Measurements from ENCODE around the gene APRT. TPM values are rescaled to one million over a fixed set of nuclear protein-coding genes. Genes with fewer than 3 reads are reported as not detected.
A peak's percentile ranks its signal among the peaks of the same experiment; 100 is the strongest.

The APRT gene
- total RNA-seq, 1 donor from 2014 or later, result 116 TPM

DNA sequence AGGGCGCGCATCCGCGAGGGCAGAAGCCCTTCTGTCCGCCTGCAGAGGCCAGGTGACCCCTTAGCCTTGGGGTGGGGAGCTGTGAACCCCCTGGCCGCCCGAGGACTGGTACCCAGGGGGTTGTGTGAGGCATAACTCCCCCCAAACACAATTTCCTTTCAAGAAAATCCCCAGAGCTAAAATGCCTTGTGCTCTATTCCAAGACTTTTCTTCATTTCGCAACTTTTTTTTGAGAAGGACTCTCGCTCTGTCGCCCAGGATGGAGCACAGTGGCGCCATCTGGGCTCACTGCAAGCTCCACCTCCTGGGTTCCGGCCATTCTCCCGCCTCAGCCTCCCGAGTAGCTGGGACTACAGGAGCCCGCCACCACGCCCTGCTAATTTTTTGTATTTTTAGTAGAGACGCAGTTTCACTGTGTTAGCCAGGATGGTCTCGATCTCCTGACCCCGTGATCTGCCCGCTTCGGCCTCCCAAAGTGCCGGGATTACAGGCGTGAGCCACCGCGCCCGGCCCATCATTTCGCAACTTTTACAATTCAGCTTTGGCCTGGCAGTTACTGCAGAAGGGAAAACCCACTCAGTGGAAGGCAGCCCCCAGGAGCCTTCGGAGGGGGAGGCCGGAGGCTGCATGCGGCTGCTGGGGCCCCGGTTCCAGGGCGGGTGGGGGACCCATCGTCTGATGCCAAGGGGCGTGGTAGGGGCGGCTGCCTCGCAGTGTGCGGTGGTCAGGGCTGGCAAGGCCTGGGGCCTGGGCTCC lies 963 bp upstream of the APRT start:
- Mint-ChIP-seq H3K9me3 (no peaks in the 10 kb centered on the region), H3K4me1 (peaks cover 26% of the 10 kb centered on the region), H3K27me3 (ENCODE audit: low read depth) (peaks cover 16% of the 10 kb centered on the region), H3K36me3 (ENCODE audit: low read depth) (no peaks in the 10 kb centered on the region), H3K27ac (ENCODE audit: unreplicated experiment) (peak overlapping the region; percentile 50), H3K4me3 (peak overlapping the region; percentile 84)
- TF ChIP-seq, protein P1, sequence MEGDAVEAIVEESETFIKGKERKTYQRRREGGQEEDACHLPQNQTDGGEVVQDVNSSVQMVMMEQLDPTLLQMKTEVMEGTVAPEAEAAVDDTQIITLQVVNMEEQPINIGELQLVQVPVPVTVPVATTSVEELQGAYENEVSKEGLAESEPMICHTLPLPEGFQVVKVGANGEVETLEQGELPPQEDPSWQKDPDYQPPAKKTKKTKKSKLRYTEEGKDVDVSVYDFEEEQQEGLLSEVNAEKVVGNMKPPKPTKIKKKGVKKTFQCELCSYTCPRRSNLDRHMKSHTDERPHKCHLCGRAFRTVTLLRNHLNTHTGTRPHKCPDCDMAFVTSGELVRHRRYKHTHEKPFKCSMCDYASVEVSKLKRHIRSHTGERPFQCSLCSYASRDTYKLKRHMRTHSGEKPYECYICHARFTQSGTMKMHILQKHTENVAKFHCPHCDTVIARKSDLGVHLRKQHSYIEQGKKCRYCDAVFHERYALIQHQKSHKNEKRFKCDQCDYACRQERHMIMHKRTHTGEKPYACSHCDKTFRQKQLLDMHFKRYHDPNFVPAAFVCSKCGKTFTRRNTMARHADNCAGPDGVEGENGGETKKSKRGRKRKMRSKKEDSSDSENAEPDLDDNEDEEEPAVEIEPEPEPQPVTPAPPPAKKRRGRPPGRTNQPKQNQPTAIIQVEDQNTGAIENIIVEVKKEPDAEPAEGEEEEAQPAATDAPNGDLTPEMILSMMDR (conservative IDR thresholded peaks at IDR 0.05), result peak; percentile 23
- no peak for DNase-seq (ENCODE audit: low read depth, low spot score)

DNA sequence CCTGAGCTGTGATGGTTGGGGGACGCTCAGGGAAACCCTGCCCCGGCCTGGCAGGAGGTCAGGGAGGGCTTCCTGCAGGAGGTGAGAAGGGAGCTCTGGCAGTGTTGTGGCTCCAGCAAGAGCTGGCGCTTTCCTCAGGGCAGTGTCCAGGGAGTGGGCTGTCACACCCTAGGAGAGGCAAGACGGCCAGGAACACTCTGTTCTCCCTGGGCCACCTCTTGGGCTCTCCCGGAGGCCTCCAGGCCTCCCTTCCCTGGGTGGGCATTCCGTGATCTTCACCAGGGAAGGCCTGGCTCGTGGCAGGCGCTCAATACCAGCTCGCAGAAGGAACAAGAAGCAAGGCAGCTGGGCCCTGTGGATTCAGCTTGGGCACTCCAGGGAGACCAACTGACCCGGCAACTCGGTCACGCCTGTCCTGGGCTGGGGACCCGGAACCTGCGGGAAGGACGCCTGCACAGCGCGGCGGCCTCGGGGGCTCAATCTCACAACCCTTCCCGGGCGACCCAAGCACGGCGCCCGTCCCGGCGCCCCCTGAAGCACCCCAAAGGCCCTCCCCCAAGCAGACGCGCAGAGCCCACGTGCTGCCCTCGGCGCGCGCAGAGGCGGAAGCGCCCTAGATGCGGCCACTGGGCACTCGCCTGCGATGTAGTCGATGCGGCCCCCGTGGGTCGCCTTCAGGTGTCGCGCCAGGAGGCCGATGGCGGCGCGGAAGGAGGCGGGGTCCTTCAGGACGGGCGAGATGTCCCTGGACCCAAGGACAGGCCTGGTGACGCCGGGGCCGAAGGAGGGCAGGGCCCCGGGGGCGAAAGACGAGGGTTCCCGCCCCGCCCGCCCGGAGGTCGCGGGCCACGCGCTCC lies 588 bp downstream of the APRT start:
- no peaks in the 10 kb centered on the region for H3K36me3 Mint-ChIP-seq (ENCODE audit: low read depth)
- peak overlapping the region; percentile 90 for H3K4me3 Mint-ChIP-seq
- peaks cover 26% of the 10 kb centered on the region for H3K4me1 Mint-ChIP-seq
- peak overlapping the region; percentile 93 for H3K27ac Mint-ChIP-seq (ENCODE audit: unreplicated experiment)
- TF ChIP-seq, protein P1 (conservative IDR thresholded peaks at IDR 0.05), result no peak
- no peaks in the 10 kb centered on the region for H3K9me3 Mint-ChIP-seq
- DNase-seq (ENCODE audit: low read depth, low spot score), result peak; percentile 50
- peaks cover 16% of the 10 kb centered on the region for H3K27me3 Mint-ChIP-seq (ENCODE audit: low read depth)

- peaks cover 16% of the 10 kb centered on the region for H3K27me3 Mint-ChIP-seq (ENCODE audit: low read depth)
- H3K27ac Mint-ChIP-seq (ENCODE audit: unreplicated experiment), result peak overlapping the region; percentile 62
- peaks cover 26% of the 10 kb centered on the region for H3K4me1 Mint-ChIP-seq
- H3K36me3 Mint-ChIP-seq (ENCODE audit: low read depth), result no peaks in the 10 kb centered on the region
- peak overlapping the region; percentile 90 for H3K4me3 Mint-ChIP-seq
- no peaks in the 10 kb centered on the region for H3K9me3 Mint-ChIP-seq
- no peak for DNase-seq (ENCODE audit: low read depth, low spot score)
- TF ChIP-seq, protein P1 (conservative IDR thresholded peaks at IDR 0.05), result no peak
These were observed 1.4 kb downstream of the APRT start for GRCh38 chr16:88810166-88810911.

- Mint-ChIP-seq H3K27ac (ENCODE audit: unreplicated experiment) (no peak overlapping the region), H3K9me3 (no peaks in the 10 kb centered on the region), H3K4me1 (peaks cover 26% of the 10 kb centered on the region), H3K4me3 (peak overlapping the region; percentile 90), H3K36me3 (ENCODE audit: low read depth) (no peaks in the 10 kb centered on the region), H3K27me3 (ENCODE audit: low read depth) (peaks cover 16% of the 10 kb centered on the region)
- DNase-seq (ENCODE audit: low read depth, low spot score), result no peak
- TF ChIP-seq, protein P1 (conservative IDR thresholded peaks at IDR 0.05), result no peak
These were observed 2.0 kb downstream of the APRT start for GRCh38 chr16:88809676-88810165.

DNA sequence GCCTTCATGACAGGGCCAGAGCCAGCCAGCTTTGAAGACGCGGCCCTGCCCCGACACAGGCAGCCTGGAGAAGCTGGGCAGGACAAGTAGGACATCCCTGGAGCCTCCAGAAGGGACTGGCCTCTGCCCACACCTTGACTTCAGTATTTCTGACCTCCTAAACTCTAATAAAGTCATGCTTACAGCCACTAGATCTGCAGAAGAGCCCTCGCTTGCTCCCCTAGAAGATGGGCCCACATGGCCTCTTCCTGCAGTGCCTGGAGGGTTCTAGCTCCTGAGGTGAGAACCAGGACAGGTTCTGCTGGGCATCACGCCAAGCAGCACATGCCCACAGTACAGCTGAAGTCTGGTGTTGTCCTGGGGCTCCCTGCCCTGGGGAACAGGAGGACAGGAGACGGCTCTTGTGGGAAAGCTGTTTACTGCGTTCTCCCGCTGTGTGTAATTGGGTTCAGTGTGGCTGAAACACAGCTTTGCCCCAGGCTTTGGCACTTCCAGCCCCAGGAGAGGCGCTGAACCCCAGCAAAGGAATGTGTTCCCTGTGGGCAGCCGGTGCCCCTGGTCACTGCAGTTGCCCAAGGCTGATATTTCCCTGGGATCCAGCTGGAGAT lies 2.6 kb downstream of the APRT start:
- no peak overlapping the region for H3K27ac Mint-ChIP-seq (ENCODE audit: unreplicated experiment)
- H3K36me3 Mint-ChIP-seq (ENCODE audit: low read depth), result no peaks in the 10 kb centered on the region
- peaks cover 26% of the 10 kb centered on the region for H3K4me1 Mint-ChIP-seq
- TF ChIP-seq, protein P1 (conservative IDR thresholded peaks at IDR 0.05), result no peak
- H3K9me3 Mint-ChIP-seq, result no peaks in the 10 kb centered on the region
- peak overlapping the region; percentile 90 for H3K4me3 Mint-ChIP-seq
- DNase-seq (ENCODE audit: low read depth, low spot score), result no peak
- peaks cover 16% of the 10 kb centered on the region for H3K27me3 Mint-ChIP-seq (ENCODE audit: low read depth)

Measured in neural crest cell (in vitro differentiated cells).